MM.1S (cell line): ENCODE data around the gene TSG101.

Experiments used
- EZH2 ChIP-seq: fragments of 300-600 bp; sonication (generic); optimal IDR thresholded peaks from 2 replicates; pipeline ENCODE3; 2017; ENCODE audit warnings: low read depth, mild to moderate bottlenecking, antibody characterized with exemption, low read length, mixed read lengths
- EZH2phosphoT487 ChIP-seq: fragments of 300-600 bp; sonication (generic); IDR thresholded peaks from 2 replicates; pipeline ENCODE4 v1.6.1; 2018; ENCODE audit warnings: antibody characterized with exemption, low read length
- TF ChIP-seq, protein P1 (sequence below): fragments of 300-600 bp; sonication (generic); IDR thresholded peaks from 2 replicates; pipeline ENCODE4 v1.5.1; 2016; ENCODE audit warnings: antibody characterized with exemption, low read length, mixed read lengths

DNA sequence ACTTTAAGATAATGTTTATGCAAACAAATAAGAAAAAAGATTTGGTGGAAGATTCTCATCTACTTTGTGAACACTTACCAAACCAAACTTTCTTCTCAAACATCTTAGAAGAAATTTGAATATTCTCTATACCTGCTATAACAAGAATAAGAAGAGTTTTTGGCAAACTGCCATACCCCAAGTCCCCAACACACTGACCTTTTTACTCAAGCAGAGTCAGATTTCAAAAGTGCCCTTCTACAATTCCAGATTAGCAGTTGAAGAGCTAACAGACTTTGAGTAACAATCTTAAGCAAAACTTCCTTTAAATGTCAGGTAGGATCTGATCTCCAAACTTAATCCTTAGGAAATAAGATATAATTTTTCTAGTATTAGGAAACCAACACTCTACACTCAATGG lies 33.9 kb downstream of the TSG101 start:
- TF ChIP-seq, protein P1, sequence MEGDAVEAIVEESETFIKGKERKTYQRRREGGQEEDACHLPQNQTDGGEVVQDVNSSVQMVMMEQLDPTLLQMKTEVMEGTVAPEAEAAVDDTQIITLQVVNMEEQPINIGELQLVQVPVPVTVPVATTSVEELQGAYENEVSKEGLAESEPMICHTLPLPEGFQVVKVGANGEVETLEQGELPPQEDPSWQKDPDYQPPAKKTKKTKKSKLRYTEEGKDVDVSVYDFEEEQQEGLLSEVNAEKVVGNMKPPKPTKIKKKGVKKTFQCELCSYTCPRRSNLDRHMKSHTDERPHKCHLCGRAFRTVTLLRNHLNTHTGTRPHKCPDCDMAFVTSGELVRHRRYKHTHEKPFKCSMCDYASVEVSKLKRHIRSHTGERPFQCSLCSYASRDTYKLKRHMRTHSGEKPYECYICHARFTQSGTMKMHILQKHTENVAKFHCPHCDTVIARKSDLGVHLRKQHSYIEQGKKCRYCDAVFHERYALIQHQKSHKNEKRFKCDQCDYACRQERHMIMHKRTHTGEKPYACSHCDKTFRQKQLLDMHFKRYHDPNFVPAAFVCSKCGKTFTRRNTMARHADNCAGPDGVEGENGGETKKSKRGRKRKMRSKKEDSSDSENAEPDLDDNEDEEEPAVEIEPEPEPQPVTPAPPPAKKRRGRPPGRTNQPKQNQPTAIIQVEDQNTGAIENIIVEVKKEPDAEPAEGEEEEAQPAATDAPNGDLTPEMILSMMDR = no peak
- no peak for TF ChIP-seq EZH2
- no peak for TF ChIP-seq EZH2phosphoT487
